ENCODE results near the gene RAB35.

DNA sequence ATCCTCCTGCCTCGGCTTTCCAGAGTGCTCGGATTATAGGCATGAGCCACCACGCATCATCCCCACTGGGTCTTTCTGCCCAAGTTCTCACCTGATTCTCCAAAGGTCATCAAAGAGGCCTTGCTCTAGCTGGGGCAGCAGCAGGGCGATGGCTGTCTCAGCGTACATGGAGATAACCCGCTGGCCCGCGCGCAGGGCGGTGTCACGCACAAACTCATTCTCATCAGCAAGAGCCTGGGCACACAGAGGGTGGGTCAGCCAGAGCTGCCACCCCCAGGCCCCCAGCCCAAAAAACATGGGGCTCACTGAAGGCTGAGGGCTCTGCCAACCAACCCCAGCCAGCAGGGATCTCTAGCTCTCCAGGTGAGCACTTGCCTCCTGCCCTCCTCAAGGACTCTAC, 27.7 kb upstream of the RAB35 start:
- TF ChIP-seq, protein P1, sequence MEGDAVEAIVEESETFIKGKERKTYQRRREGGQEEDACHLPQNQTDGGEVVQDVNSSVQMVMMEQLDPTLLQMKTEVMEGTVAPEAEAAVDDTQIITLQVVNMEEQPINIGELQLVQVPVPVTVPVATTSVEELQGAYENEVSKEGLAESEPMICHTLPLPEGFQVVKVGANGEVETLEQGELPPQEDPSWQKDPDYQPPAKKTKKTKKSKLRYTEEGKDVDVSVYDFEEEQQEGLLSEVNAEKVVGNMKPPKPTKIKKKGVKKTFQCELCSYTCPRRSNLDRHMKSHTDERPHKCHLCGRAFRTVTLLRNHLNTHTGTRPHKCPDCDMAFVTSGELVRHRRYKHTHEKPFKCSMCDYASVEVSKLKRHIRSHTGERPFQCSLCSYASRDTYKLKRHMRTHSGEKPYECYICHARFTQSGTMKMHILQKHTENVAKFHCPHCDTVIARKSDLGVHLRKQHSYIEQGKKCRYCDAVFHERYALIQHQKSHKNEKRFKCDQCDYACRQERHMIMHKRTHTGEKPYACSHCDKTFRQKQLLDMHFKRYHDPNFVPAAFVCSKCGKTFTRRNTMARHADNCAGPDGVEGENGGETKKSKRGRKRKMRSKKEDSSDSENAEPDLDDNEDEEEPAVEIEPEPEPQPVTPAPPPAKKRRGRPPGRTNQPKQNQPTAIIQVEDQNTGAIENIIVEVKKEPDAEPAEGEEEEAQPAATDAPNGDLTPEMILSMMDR (IDR thresholded peaks at IDR 0.05) = no peak
- no peak for TF ChIP-seq EP300 (IDR thresholded peaks at IDR 0.05)
- no peak for TF ChIP-seq POLR2A (IDR thresholded peaks at IDR 0.05)

Measured in ovary (tissue), 3 donors.